Hepatocyte (in vitro differentiated cells): Measurements from ENCODE around the gene PLEKHA6.

Experiments
- CTCF ChIP-seq: fragments of 200-600 bp; sonication (generic); IDR thresholded peaks from 2 replicates; pipeline ENCODE4 v1.5.1; 2016; ENCODE audit warnings: antibody characterized with exemption, mild to moderate bottlenecking; ENCODE audit not compliant: poor library complexity
- EZH2 ChIP-seq: fragments of 200-600 bp; sonication (generic); IDR thresholded peaks from 2 replicates; pipeline ENCODE4 v1.6.1; 2016; ENCODE audit warnings: antibody characterized with exemption, mild to moderate bottlenecking, borderline replicate concordance
- EZH2phosphoT487 ChIP-seq: fragments of 200-600 bp; sonication (generic); IDR thresholded peaks from one replicate; pipeline ENCODE4 v1.6.1; 2018; ENCODE audit warnings: antibody characterized with exemption, mild to moderate bottlenecking, low read depth, moderate library complexity; ENCODE audit not compliant: unreplicated experiment, severe bottlenecking

GRCh38 chr1:204319027-204319426, 40.7 kb downstream of the PLEKHA6 start:
- no peak for TF ChIP-seq EZH2
- TF ChIP-seq EZH2phosphoT487: no peak
- no peak for TF ChIP-seq CTCF
